Measurements from ENCODE around the gene INTS1. TPM values are rescaled to one million over a fixed set of nuclear protein-coding genes. Genes with fewer than 3 reads are reported as not detected.

Gene INTS1
- total and polyA plus RNA-seq, 4 donors: 31.2 to 121 (median 46.0) TPM

DNA sequence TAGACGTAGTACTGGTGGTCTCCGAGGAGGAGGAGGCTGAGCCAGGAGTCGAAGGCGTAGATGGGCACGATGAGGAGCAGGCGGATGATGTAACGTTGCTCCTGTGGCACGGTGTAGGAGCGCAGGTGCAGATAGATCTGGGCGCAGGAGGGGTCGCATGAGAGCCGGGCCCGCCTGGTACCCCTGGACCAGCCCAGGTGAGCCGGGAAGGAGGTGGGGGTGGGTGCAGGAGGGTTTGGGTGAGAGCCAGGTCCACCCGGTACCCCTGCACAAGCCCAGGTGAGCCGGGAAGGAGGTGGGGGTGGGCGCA is 46.6 kb upstream of the INTS1 start:
- Histone ChIP-seq H3K4me3 (no peak overlapping the region), H3K4me1 (ENCODE audit: control insufficient read depth in 5 of 5, insufficient read depth in 5 of 5, low read length in 5 of 5) (peaks cover 0 to 8% (median 0%) of the 10 kb centered on the region in 5 donors), H3K9ac (ENCODE audit: insufficient read depth in 1 of 2, low read length in 2 of 2) (no peak overlapping the region), H3K27ac (ENCODE audit: low read depth in 1 of 2, low read length in 1 of 2) (no peak overlapping the region), H3K36me3 (ENCODE audit: control insufficient read depth in 4 of 4, insufficient read depth in 4 of 4, low read length in 4 of 4) (no peaks in the 10 kb centered on the region), H3K9me3 (ENCODE audit: control insufficient read depth in 4 of 4, insufficient read depth in 3 of 4, low read length in 3 of 4) (no peaks in the 10 kb centered on the region), H3K27me3 (ENCODE audit: control insufficient read depth in 3 of 3, insufficient read depth in 3 of 3, low read length in 2 of 3) (no peaks in the 10 kb centered on the region)
- ATAC-seq (ENCODE audit: insufficient read depth, low FRiP score) (no peak), DNase-seq (no peak)
- 94 to 96% methylated on average over 15 to 17 of the region's 17 CpGs for WGBS, 2 donors
- TF ChIP-seq, protein P1, sequence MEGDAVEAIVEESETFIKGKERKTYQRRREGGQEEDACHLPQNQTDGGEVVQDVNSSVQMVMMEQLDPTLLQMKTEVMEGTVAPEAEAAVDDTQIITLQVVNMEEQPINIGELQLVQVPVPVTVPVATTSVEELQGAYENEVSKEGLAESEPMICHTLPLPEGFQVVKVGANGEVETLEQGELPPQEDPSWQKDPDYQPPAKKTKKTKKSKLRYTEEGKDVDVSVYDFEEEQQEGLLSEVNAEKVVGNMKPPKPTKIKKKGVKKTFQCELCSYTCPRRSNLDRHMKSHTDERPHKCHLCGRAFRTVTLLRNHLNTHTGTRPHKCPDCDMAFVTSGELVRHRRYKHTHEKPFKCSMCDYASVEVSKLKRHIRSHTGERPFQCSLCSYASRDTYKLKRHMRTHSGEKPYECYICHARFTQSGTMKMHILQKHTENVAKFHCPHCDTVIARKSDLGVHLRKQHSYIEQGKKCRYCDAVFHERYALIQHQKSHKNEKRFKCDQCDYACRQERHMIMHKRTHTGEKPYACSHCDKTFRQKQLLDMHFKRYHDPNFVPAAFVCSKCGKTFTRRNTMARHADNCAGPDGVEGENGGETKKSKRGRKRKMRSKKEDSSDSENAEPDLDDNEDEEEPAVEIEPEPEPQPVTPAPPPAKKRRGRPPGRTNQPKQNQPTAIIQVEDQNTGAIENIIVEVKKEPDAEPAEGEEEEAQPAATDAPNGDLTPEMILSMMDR (IDR thresholded peaks at IDR 0.05; ENCODE audit: control extremely low read depth, extremely low read depth): no peak

GRCh38 chr7:1550005-1550845 is 46.0 kb upstream of the INTS1 start:
- no peaks in the 10 kb centered on the region for H3K27me3 ChIP-seq (ENCODE audit: control insufficient read depth in 3 of 3, insufficient read depth in 3 of 3, low read length in 2 of 3)
- TF ChIP-seq, protein P1 (IDR thresholded peaks at IDR 0.05; ENCODE audit: control extremely low read depth, extremely low read depth): no peak
- no peak overlapping the region for H3K4me3 ChIP-seq
- no peak overlapping the region for H3K9ac ChIP-seq (ENCODE audit: insufficient read depth in 1 of 2, low read length in 2 of 2)
- ATAC-seq (ENCODE audit: insufficient read depth, low FRiP score) (no peak), DNase-seq (no peak)
- WGBS, 2 donors: 90 to 92% methylated on average over 41 to 42 of the region's 42 CpGs
- no peaks in the 10 kb centered on the region for H3K9me3 ChIP-seq (ENCODE audit: control insufficient read depth in 4 of 4, insufficient read depth in 3 of 4, low read length in 3 of 4)
- peaks cover 0 to 5% (median 0%) of the 10 kb centered on the region in 5 donors for H3K4me1 ChIP-seq (ENCODE audit: control insufficient read depth in 5 of 5, insufficient read depth in 5 of 5, low read length in 5 of 5)
- H3K36me3 ChIP-seq (ENCODE audit: control insufficient read depth in 4 of 4, insufficient read depth in 4 of 4, low read length in 4 of 4): no peaks in the 10 kb centered on the region
- H3K27ac ChIP-seq (ENCODE audit: low read depth in 1 of 2, low read length in 1 of 2): no peak overlapping the region

GRCh38 chr7:1549357-1550004 is 45.3 kb upstream of the INTS1 start:
- TF ChIP-seq, protein P1 (IDR thresholded peaks at IDR 0.05; ENCODE audit: control extremely low read depth, extremely low read depth): no peak
- peaks cover 0 to 1% (median 0%) of the 10 kb centered on the region in 5 donors for H3K4me1 ChIP-seq (ENCODE audit: control insufficient read depth in 5 of 5, insufficient read depth in 5 of 5, low read length in 5 of 5)
- ATAC-seq (ENCODE audit: insufficient read depth, low FRiP score) (no peak), DNase-seq (no peak)
- H3K9me3 ChIP-seq (ENCODE audit: control insufficient read depth in 4 of 4, insufficient read depth in 3 of 4, low read length in 3 of 4): no peaks in the 10 kb centered on the region
- H3K27me3 ChIP-seq (ENCODE audit: control insufficient read depth in 3 of 3, insufficient read depth in 3 of 3, low read length in 2 of 3): no peaks in the 10 kb centered on the region
- no peak overlapping the region for H3K9ac ChIP-seq (ENCODE audit: insufficient read depth in 1 of 2, low read length in 2 of 2)
- no peak overlapping the region for H3K27ac ChIP-seq (ENCODE audit: low read depth in 1 of 2, low read length in 1 of 2)
- H3K4me3 ChIP-seq: no peak overlapping the region
- 90 to 93% methylated on average over 26 to 27 of the region's 27 CpGs for WGBS, 2 donors
- peaks cover 0 to 5% (median 0%) of the 10 kb centered on the region in 4 donors for H3K36me3 ChIP-seq (ENCODE audit: control insufficient read depth in 4 of 4, insufficient read depth in 4 of 4, low read length in 4 of 4)

Data from lung (tissue), 12 donors.